NCI-H748 (cell line): ENCODE data around the gene JAML.
A peak's percentile ranks its signal among the peaks of the same experiment; 100 is the strongest.

Experiments used
- DNase-seq: peaks from one replicate; lab custom pipeline; 2025; ENCODE audit not compliant: unreplicated experiment; lab: John Stamatoyannopoulos, UW

JAML gene

DNA sequence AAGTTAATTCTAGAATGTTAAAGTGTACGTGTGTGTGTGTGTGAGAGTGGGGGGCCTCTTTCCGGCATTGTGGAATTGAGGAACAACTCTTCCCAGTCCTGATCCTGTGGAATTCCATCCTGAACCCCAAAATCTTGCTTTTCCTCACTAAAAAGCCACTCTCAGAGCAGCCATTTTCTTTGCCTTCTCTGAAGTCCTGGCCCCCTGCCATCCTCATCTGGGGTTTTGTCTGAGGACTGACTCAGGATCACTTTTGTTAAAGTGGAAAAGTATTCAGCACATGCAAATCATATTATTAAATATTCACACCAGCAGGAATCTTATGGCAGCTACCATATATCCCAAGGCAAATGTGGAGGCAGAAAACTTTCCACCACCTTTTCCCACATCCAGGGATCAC is 76.0 kb downstream of the JAML start:
- no peak for DNase-seq

DNA sequence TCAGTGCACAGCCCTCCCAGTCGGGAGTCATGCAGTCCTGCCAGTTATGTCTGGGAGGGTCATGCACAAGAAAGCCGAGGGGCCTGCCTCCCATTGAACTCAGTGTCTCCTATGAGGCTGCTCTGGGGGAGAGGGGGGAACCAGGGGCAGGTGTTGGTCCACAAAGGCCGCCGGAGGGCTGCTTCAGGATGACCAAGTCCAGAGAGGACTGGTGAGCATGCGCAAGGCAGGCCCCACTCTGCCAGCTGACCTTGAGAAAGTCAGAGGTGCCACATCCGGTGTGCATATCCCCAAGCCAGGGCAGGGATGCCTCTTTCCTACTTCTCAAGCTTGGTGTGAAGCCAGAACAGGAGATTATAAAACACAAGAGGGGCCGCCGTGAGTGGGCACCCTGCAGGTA is 76.6 kb downstream of the JAML start:
- DNase-seq, result no peak

DNA sequence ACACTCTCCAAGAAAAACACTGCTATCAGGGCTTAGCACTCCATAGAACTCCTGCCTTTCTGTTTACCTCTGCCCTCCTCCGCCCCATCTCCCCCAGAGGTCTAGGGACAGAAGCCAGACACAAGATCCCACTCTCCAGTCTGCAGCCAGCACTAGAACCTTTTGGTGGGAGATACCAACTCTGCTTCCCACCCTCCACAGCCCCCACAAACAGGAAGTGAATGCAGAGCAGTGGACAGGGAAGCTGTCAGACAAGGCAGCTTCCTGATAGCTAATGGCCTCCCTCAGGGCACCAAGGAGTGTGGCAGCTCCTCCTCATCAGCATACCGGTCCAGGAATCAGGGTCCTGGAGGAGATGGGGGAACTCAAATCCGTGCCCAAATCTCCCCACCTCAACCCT is 77.3 kb downstream of the JAML start:
- DNase-seq, result no peak

DNA sequence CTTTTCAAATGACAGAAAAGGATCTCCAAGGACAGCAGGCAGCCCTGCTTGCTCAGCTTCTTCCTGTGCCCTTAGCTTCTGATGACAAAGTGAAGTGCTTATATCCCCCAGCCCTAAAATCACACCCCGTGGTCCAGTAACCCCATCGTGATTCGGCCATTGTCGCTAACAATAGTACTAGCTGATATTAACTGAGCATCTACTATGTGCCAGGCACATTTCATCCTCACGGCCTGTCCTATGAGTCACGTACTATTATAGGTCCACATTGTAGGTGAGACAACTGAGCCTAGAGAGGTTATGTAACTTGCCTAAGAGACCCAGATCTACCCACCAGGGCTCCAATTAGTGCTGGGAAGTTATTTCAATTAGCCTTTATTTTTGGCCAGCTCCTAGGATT is 78.3 kb downstream of the JAML start:
- DNase-seq, result no peak

DNA sequence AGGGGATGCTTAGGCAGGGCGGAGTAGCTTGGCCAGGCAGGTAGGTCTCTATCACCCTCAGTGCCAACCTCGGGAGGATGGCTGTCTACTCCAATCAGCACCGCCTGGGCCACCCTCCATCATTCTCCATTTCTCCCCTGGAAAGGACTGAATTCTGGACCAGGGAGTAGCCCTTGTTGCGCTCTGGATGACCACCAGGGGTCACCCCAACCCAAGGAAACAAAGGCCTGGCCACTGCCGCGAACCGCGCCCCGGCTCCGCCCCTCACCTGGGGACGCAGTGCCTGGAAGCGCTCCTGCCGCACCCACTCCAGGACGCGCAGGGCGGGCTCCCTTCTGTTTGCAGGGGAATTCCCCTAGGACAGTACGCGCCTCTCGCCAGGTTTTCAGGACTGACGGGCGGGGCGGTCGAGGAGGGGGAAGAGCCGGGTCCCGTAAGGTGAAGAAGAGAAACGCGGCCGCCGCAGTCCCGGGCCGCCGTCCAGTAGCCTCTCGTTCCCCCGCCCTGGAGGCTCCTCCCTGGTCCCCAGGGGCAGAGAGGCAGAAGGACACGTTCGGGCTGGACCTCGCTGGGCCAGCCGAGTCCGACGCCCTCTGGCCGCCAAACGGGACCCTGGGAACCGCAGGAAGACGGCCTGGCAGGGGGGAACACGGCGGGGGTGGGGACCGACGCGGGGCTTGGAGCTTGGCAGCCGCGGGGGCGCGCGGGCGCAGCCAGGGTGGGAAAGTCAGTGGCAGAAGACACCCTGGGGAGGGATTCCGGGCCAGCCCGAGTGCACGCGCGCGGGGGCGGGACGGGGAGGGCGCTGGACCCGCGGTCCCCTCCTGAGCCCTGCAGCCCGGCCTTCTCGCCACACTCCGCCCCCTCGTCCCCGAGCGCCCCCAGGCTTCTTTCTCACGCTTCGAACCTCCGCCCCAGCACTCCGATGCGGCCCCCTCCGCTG is 79.3 kb downstream of the JAML start:
- peak; percentile 84 for DNase-seq

DNA sequence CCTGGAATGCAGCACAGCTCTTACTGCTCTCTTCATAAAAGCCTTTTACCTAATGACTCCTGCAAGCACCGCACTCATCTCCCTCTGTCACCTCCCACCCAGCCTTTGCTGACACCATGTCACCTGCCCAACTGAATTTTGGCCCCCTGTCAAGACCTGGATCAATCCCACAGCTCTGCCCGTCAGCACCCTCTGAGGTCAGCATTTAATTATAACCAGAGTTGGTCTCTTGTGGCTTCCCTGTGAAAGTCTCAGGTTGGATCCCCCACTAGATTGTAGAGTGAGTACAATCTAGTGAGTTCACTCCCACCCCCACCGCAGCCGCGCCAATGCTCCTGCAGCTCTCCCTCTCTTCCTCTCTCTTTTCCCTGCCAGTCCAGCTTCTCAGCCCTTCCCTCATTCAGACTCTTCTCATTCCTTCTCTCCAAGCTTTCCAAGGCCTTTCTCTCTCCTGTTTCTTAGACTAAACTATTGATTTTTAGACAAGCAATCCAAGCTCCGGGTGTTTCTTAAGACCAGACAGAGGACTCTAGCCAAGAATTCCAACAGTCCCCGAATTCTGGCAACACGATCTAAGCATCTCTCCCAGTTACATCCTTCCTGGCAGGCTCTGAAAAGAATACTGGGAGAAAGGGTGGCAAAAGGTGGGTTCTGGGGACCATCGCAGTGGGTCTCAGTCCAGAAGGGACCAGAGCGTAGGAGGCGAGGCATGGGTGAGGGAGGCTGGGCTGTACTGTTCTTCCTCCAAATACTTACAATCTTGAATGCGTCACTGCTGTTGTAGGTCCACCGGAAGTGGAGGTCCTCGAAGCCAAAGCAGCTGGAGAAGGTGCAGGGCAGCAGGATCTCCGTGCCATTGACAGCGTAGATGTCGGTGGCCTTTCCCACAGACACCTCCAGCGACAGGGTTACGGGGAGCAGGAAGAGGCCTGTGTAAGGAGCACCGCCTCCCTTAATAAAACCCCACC is 80.2 kb downstream of the JAML start:
- DNase-seq, result no peak
